ENCODE measurements around the gene PLXDC1. TPM values are rescaled to one million over a fixed set of nuclear protein-coding genes. Genes with fewer than 3 reads are reported as not detected.
"Not testable (repeated sequence)": the region's sequence is repeated elsewhere in the genome, so short reads cannot be mapped to it uniquely, and the experiment has no call there.

PLXDC1 gene
- total RNA-seq, 1 donor from 2014 or later = 37.4 TPM

GRCh38 chr17:39171933-39172332 is 20.5 kb upstream of the PLXDC1 start:
- Mint-ChIP-seq H3K27me3 (ENCODE audit: low read depth) (no peaks in the 10 kb centered on the region), H3K9me3 (ENCODE audit: low read depth) (peaks cover 3% of the 10 kb centered on the region), H3K36me3 (ENCODE audit: low read depth) (peaks cover 14% of the 10 kb centered on the region), H3K4me1 (ENCODE audit: low read depth) (peaks cover 6% of the 10 kb centered on the region), H3K27ac (ENCODE audit: unreplicated experiment) (no peak overlapping the region), H3K4me3 (ENCODE audit: unreplicated experiment) (no peak overlapping the region)
- TF ChIP-seq, protein P1, sequence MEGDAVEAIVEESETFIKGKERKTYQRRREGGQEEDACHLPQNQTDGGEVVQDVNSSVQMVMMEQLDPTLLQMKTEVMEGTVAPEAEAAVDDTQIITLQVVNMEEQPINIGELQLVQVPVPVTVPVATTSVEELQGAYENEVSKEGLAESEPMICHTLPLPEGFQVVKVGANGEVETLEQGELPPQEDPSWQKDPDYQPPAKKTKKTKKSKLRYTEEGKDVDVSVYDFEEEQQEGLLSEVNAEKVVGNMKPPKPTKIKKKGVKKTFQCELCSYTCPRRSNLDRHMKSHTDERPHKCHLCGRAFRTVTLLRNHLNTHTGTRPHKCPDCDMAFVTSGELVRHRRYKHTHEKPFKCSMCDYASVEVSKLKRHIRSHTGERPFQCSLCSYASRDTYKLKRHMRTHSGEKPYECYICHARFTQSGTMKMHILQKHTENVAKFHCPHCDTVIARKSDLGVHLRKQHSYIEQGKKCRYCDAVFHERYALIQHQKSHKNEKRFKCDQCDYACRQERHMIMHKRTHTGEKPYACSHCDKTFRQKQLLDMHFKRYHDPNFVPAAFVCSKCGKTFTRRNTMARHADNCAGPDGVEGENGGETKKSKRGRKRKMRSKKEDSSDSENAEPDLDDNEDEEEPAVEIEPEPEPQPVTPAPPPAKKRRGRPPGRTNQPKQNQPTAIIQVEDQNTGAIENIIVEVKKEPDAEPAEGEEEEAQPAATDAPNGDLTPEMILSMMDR (IDR thresholded peaks at IDR 0.05) = no peak
- no peak for DNase-seq (ENCODE audit: low spot score)

DNA sequence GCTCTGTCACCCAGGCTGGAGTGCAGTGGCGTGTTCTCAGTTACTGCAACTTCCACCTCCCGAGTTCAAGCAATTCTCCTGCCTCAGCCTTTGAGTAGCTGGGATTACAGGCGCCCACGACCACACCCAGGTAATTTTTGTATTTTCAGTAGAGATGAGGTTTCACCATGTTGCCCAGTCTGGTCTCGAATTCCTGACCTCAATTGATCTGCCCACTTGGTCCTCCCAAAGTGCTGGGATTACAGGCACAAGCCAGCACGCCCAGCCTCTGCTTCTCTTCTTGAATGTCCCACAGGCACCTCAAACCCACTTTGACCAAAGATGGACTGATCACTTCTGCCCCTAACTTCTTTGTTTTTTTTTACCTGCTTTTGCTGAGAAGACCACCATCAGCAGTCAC is 19.1 kb upstream of the PLXDC1 start:
- Mint-ChIP-seq H3K27ac (ENCODE audit: unreplicated experiment) (no peak overlapping the region), H3K36me3 (ENCODE audit: low read depth) (peaks cover 6% of the 10 kb centered on the region), H3K4me1 (ENCODE audit: low read depth) (peaks cover 6% of the 10 kb centered on the region), H3K9me3 (ENCODE audit: low read depth) (peaks cover 3% of the 10 kb centered on the region), H3K4me3 (ENCODE audit: unreplicated experiment) (no peak overlapping the region), H3K27me3 (ENCODE audit: low read depth) (no peaks in the 10 kb centered on the region)
- no peak for DNase-seq (ENCODE audit: low spot score)
- TF ChIP-seq, protein P1 (IDR thresholded peaks at IDR 0.05) = no peak

DNA sequence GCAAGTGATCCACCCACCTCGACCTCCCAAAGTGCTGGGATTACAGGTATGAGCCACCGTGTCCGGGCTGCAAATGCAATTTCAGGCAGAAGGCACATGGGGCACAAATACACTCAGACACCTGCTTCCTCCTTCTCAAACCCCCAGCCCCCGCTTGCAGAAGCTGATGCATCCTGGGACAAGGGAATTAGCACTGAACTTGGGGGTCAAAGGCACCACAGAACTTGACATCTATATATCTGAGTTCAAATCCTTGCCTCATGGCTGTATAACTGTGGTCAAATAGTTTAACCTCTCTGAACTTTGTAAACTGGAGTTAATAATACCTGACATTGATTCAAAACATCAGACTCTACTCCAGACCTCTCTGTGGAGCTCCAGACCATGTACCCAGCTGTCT is 18.7 kb upstream of the PLXDC1 start:
- peaks cover 2% of the 10 kb centered on the region for H3K36me3 Mint-ChIP-seq (ENCODE audit: low read depth)
- TF ChIP-seq, protein P1 (IDR thresholded peaks at IDR 0.05) = no peak
- no peak for DNase-seq (ENCODE audit: low spot score)
- no peaks in the 10 kb centered on the region for H3K27me3 Mint-ChIP-seq (ENCODE audit: low read depth)
- H3K4me3 Mint-ChIP-seq (ENCODE audit: unreplicated experiment) = no peak overlapping the region
- peaks cover 7% of the 10 kb centered on the region for H3K4me1 Mint-ChIP-seq (ENCODE audit: low read depth)
- peaks cover 3% of the 10 kb centered on the region for H3K9me3 Mint-ChIP-seq (ENCODE audit: low read depth)
- no peak overlapping the region for H3K27ac Mint-ChIP-seq (ENCODE audit: unreplicated experiment)

DNA sequence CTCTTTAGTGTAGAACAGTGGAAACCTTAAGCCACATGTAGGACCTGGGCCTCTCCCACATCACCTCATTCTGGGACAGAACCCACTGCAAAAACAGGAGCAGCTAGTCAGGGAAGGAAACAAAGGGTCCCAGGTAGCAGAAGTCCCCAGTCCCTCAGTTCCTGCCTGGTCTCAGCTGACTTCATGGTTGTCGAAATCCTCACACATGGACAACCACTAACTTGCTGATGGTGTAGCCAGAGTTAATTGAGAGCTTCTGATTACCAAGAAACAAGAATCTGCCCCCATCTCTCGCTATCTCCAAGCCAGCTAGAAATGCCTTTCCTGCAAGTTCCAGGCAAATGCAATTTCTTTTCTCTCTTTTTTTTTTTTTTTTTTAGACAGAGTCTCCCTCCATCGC is 18.1 kb upstream of the PLXDC1 start:
- TF ChIP-seq, protein P1 (IDR thresholded peaks at IDR 0.05) = no peak
- Mint-ChIP-seq H3K9me3 (ENCODE audit: low read depth) (peaks cover 3% of the 10 kb centered on the region), H3K36me3 (ENCODE audit: low read depth) (no peaks in the 10 kb centered on the region), H3K4me1 (ENCODE audit: low read depth) (peaks cover 12% of the 10 kb centered on the region), H3K27me3 (ENCODE audit: low read depth) (peaks cover 1% of the 10 kb centered on the region), H3K4me3 (ENCODE audit: unreplicated experiment) (no peak overlapping the region), H3K27ac (ENCODE audit: unreplicated experiment) (no peak overlapping the region)
- DNase-seq (ENCODE audit: low spot score) = no peak

DNA sequence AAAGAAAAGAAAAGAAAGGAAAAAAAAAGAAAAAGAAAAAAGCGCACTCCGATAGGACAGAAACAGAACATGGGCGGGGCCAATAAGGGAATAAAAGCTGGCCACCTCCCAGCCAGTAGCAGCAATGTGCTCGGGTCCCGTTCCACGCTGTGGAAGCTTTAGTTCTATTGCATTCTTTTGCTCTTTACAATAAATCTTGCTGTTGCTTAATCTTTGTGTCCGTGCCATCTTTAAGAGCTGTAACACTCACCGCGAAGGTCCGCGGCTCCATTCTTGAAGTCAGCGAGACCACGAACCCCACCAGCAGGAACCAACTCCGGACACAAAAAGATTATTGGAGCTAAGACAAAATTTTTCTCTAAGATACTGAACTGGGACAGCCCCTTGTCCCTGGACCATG is 17.7 kb upstream of the PLXDC1 start:
- TF ChIP-seq, protein P1 (IDR thresholded peaks at IDR 0.05) = no peak
- Mint-ChIP-seq H3K4me3 (ENCODE audit: unreplicated experiment) (no peak overlapping the region), H3K36me3 (ENCODE audit: low read depth) (no peaks in the 10 kb centered on the region), H3K27ac (ENCODE audit: unreplicated experiment) (no peak overlapping the region), H3K9me3 (ENCODE audit: low read depth) (peaks cover 3% of the 10 kb centered on the region), H3K27me3 (ENCODE audit: low read depth) (peaks cover 1% of the 10 kb centered on the region), H3K4me1 (ENCODE audit: low read depth) (peaks cover 17% of the 10 kb centered on the region)
- no peak for DNase-seq (ENCODE audit: low spot score)

DNA sequence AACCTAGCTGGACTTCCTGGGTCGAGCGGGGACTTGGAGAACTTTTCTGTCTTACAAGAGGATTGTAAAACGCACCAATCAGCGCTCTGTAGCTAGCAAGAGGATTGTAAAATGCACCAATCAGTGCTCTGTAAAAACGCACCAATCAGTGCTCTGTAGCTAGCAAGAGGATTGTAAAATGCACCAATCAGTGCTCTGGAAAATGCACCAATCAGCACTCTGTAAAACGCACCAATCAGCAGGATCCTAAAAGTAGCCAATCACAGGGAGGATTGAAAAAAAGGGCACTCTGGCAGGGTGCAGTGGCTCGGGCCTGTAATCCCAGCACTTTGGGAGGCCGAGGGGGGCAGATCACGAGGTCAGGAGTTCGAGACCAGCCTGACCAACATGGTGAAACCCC is 17.1 kb upstream of the PLXDC1 start:
- H3K36me3 Mint-ChIP-seq (ENCODE audit: low read depth); H3K9me3 Mint-ChIP-seq (ENCODE audit: low read depth); H3K27ac Mint-ChIP-seq (ENCODE audit: unreplicated experiment); H3K4me3 Mint-ChIP-seq (ENCODE audit: unreplicated experiment); H3K27me3 Mint-ChIP-seq (ENCODE audit: low read depth); DNase-seq (ENCODE audit: low spot score): not testable (repeated sequence)
- peaks cover 19% of the 10 kb centered on the region for H3K4me1 Mint-ChIP-seq (ENCODE audit: low read depth)

Measured in chondrocyte (in vitro differentiated cells).